GM18520 (cell line): Measurements from ENCODE around the gene ATP5PB.
A peak's percentile ranks its signal among the peaks of the same experiment; 100 is the strongest.

Source experiments
- ATAC-seq: cut with Tn5 transposase; IDR thresholded peaks from one replicate; pipeline ENCODE4 v1.9.1; 2021; ENCODE audit not compliant: unreplicated experiment

ATP5PB gene

GRCh38 chr1:111474521-111474920, 25.3 kb downstream of the ATP5PB start:
- no peak for ATAC-seq

- ATAC-seq, result peak; percentile 35
Measured at GRCh38 chr1:111475701-111476100, 26.4 kb downstream of the ATP5PB start.

DNA sequence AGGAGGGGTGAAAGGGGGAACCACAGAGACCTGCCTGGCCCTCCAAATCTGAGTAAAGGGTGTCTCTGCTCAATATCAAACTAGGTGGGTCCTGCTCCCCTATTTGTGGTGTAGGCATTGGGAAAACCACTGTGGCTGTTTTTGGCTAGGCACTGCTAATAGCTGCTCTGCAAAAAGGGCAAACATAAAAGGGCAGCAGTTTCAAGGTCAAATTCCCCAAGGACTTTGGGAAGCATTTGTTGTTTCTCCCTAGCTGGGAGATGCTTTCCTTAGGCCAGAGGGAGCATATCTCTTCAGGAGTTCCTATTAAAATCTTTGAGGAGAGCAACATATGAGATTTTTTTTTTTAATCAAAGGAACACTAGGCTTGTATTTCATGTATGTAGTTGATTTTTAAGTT, 26.9 kb downstream of the ATP5PB start:
- ATAC-seq, result no peak

DNA sequence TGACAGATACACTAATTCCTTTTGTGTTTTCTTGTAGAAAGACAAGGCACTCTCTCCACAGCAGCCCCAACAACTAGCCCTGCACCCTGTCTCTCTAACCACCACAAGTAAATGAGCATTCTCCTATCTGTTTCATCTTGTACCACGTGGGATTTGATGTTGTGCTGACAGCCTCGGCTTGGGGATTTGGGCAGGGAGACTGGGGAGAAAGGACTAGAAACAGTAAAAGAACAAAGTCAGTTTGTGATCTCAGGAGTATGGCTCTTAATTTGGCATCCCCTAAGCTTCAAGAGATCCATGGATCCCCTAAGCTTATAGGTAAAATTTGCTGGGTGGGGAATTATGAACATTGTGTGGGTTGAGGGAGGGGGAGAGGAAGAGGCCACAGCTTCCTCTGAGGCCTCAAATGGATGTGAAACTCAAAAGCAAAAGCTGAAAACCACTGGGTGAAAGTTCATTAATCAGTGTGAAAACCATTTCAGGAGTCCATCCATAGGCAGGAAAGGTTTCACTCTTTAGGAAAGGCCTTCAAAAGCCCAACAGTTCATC, 27.6 kb downstream of the ATP5PB start:
- ATAC-seq, result no peak

GRCh38 chr1:111480674-111481073, 31.4 kb downstream of the ATP5PB start:
- no peak for ATAC-seq

DNA sequence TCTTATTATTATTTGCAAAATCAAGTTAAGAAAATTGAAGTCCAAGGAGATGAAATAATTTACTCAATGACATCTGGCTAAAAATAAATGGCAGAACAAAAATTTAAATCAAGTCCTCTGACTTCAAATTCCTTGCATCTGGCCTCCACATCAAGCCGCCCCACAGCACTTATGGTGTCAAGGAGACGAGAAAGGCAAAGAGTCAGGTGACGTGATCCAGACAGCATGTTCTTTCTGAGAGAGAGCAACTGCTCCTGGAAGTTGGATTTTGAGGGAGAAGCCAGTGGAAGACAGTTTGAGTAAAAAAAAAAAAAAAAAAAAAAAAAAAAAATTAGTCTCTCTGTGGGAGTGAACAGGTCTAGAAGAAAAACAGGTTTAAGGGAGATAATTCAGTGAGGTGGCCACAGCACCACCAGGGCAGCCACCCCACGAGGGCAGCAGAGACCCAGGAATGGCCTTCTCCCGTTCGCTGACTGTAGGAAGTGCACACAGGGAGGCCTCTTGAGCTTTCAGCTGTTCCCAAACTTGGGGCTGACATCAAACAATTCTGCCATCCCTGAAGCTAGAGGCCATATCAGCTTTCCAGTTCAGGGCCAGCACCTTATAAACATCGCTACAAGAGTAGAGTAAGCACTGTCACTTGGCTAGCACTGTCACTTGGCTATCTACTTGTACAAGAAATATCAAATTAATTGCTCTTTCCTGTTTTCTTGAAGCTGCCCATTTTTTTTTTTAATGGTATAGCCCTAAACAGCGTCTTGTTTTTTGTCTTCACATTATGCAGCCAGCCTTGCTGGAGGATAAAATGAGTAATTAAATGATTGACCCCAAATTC, 32.3 kb downstream of the ATP5PB start:
- no peak for ATAC-seq

- no peak for ATAC-seq
Measured at GRCh38 chr1:111483166-111483565, 33.9 kb downstream of the ATP5PB start.

DNA sequence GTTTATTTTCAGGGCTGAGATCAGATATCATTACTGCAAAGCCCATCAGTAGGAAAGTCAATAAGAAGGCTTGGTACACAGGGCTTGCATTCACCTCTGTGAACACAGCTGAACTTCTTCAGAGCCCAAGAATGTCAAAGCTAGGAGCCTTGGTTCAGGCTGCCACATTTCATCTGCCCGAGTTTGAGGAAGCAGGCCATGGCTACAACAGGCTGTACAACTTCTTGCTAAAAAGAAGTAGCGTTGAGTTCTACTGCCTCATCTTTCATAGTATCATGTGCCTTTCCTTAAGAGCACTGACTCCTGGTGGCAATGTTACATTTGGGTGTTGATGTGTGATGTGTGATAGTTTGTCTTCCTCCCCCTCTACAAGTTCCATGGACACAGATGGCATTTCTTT, 34.6 kb downstream of the ATP5PB start:
- no peak for ATAC-seq

DNA sequence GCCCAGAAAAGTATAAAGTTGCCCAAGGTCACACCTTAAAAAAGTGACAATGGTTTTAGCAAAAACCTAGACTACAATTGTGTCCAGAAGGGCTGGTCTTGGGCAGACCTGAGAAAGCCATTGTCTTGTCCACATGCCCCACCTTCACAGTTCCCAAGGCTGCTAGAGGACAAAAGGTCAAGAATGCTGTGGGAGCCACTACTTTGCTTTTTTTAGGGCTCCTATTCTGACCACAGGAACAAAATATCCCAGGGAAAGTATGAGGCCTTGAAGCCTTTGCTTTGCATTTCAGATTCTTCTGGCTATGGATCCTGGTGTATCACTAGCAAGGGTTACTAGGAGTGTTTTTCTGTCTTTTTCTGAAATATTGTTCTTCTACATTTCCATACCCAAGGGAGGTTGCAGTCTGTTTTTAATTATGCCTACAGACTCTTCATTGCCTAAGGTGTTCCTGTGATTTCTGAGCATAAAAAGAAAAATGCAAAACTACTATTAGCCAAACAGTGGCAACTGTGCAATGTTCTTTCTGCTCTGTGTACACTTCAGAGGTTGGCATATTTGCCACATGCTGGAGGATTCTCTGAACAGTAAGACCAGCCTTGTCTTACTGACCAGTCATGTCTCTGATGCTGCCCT, 35.2 kb downstream of the ATP5PB start:
- ATAC-seq, result no peak

DNA sequence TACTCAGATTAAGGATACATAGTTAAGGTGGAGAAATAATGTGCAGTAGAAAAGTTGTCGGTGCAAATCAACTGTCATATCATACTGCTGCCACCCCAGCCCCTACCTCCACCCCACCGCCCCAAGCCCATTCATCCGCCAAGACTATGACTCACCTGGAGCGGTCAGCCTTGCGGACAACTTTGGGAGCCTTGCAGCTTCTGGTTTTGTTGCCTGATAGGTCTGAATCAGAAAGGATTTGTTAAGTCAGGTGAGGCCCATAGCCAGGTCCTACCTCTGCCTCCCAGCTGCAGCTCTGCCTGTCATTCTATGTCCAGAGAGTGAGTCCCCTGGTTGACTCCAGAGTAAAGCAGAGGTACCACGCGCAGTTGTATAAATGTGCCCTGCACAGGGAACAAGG, 37.2 kb downstream of the ATP5PB start:
- ATAC-seq, result no peak

- no peak for ATAC-seq
Measured at GRCh38 chr1:111487133-111487532, 37.9 kb downstream of the ATP5PB start.

- ATAC-seq, result no peak
Measured at GRCh38 chr1:111488669-111489068, 39.4 kb downstream of the ATP5PB start.

- ATAC-seq, result no peak
Measured at GRCh38 chr1:111489604-111490003, 40.3 kb downstream of the ATP5PB start.

- ATAC-seq, result no peak
Measured at GRCh38 chr1:111490220-111490619, 41.0 kb downstream of the ATP5PB start.

GRCh38 chr1:111491070-111491469, 41.8 kb downstream of the ATP5PB start:
- no peak for ATAC-seq

DNA sequence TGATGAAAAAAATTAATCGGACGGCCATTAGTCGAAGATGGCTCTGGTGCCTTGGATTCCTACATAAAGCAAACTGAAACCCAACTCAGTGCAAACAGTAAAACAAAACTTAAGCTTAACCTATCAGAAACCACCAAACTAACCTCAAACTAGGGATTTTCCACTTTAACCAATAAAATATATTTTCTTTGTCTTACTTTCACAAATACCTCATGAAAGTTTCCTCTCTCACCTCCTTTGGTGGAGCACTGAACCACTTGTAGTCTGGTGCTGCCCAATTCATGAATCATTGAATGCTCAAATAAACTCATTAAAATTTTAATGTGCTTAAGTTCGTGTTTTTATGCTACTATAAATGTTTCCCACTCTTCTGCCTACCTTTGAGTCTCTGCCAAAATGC, 47.1 kb downstream of the ATP5PB start:
- no peak for ATAC-seq

DNA sequence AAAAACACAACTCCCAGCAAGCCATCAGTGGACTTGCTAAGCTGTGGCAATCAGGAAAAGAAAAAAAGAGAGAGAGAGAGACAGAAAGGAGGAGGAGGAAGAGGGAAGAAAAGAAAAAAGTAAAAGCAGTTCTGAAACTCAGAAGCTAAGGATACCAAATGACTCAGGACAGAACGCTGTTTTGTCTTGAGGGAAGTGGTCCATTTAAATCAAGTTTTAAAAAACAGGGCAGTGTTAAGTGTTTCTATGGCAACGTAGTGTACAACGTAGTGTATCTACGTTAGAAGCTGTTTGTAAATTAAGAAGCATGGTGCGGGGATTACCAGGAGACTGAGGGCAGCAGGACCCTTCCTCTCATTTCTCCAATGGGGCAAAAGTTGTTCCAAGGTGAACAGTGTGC, 48.3 kb downstream of the ATP5PB start:
- ATAC-seq, result no peak

DNA sequence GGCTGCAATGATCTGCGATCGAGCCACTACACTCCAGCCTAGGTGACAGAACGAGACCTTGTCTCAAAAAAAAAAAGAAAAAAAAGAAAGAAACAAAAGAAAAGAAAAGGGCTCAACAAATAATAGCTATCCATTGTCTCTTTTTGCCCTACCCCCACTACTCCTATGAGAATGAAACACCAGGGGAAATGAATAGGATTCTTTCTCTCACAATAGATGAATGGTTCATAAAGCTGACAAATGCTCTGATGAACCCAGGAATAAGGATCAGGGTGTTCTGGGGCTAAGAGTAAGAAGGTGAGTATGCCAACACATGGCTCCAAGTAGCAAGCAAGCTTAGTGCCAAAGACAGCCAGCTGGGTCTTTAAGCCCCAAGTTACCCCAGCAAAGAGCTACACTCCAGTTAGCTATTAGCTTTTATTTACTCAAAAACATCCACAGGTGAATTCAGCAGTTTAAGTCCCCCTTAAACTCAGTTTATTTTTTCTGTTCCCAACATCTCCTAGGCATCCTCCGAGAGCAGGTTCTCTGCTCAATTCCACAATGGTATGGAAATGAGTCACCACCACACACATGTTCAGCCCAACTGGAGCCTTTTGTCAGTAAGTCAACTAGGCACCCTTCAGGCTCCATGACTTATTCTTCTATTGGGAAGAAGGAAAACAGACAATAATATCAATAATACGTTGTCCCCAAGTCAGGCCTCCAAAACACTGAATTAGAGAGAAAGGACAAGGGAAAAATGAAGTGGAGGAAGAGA, 49.9 kb downstream of the ATP5PB start:
- no peak for ATAC-seq

GRCh38 chr1:111501645-111502044, 52.4 kb downstream of the ATP5PB start:
- no peak for ATAC-seq

GRCh38 chr1:111503585-111504060, 54.4 kb downstream of the ATP5PB start, which contains the start of the genes ADORA3 and TMIGD3:
Gene ADORA3, minus strand, starts transcription at chr1:111503633. Its CDS starts 279 bp downstream, at chr1:111503354.
Gene TMIGD3, minus strand, starts transcription at chr1:111503633. Its CDS starts 279 bp downstream, at chr1:111503354.
- ATAC-seq, result no peak

- ATAC-seq, result no peak
Measured at GRCh38 chr1:111504097-111504496, 54.8 kb downstream of the ATP5PB start.
